HFFc6 (cell line): ENCODE data around the gene GRB14. TPM values are rescaled to one million over a fixed set of nuclear protein-coding genes. Genes with fewer than 3 reads are reported as not detected.

Experiments used
- DNase-seq: peaks from one replicate; pipeline ENCODE4 v3.0.0-alpha.2; 2018
- H3K27ac Mint-ChIP-seq: 2 replicates; pipeline ENCODE4 v1.8.0; 2020; ENCODE audit warnings: mild to moderate bottlenecking, mixed read lengths
- H3K27me3 Mint-ChIP-seq: 2 replicates; pipeline ENCODE4 v1.8.0; 2021; ENCODE audit warnings: mild to moderate bottlenecking, moderate library complexity, mixed read lengths; ENCODE audit not compliant: insufficient read depth
- H3K36me3 Mint-ChIP-seq: 2 replicates; pipeline ENCODE4 v1.8.0; 2021; ENCODE audit warnings: low read depth, mixed read lengths
- H3K4me1 Mint-ChIP-seq: 2 replicates; pipeline ENCODE4 v1.8.0; 2020; ENCODE audit warnings: low read depth, mixed read lengths
- H3K4me3 Mint-ChIP-seq: 2 replicates; pipeline ENCODE4 v1.8.0; 2020; ENCODE audit warnings: mild to moderate bottlenecking, moderate library complexity, mixed read lengths
- H3K9me3 Mint-ChIP-seq: 2 replicates; pipeline ENCODE4 v1.8.0; 2020; ENCODE audit warnings: mild to moderate bottlenecking, mixed read lengths
- total RNA-seq, 6 experiments: library from RNA; stranded (reverse); fragmentation: NEBNext Ultra II Directional; extraction: Animal tissue kit (Norgen Biotek cat#: 25700); gene quantifications; 2 replicates in 1 of 6; 3 replicates in 5 of 6; pipeline ENCODE4 v1.2.3, GENCODE V29; 2021
- TF ChIP-seq, protein P1 (sequence below): fragments of 200-600 bp; sonication (generic); IDR thresholded peaks from 2 replicates; pipeline ENCODE4 v1.5.0; 2021; ENCODE audit warnings: antibody characterized with exemption, mild to moderate bottlenecking

The GRB14 gene
- total RNA-seq, 6 experiments from 2014 or later: 0.19 TPM; not detected in 5

- no peak overlapping the region for H3K27ac Mint-ChIP-seq
- TF ChIP-seq, protein P1, sequence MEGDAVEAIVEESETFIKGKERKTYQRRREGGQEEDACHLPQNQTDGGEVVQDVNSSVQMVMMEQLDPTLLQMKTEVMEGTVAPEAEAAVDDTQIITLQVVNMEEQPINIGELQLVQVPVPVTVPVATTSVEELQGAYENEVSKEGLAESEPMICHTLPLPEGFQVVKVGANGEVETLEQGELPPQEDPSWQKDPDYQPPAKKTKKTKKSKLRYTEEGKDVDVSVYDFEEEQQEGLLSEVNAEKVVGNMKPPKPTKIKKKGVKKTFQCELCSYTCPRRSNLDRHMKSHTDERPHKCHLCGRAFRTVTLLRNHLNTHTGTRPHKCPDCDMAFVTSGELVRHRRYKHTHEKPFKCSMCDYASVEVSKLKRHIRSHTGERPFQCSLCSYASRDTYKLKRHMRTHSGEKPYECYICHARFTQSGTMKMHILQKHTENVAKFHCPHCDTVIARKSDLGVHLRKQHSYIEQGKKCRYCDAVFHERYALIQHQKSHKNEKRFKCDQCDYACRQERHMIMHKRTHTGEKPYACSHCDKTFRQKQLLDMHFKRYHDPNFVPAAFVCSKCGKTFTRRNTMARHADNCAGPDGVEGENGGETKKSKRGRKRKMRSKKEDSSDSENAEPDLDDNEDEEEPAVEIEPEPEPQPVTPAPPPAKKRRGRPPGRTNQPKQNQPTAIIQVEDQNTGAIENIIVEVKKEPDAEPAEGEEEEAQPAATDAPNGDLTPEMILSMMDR: no peak
- peaks cover 4% of the 10 kb centered on the region; the same call in 1 of the 2 replicates for H3K9me3 Mint-ChIP-seq
- no peak for DNase-seq
- no peaks in the 10 kb centered on the region for H3K4me1 Mint-ChIP-seq
- H3K36me3 Mint-ChIP-seq: no peaks in the 10 kb centered on the region
- H3K4me3 Mint-ChIP-seq: no peak overlapping the region
- no peaks in the 10 kb centered on the region; the same call in 1 of the 2 replicates for H3K27me3 Mint-ChIP-seq
Observed at GRCh38 chr2:164589522-164589921, 31.8 kb downstream of the GRB14 start.

DNA sequence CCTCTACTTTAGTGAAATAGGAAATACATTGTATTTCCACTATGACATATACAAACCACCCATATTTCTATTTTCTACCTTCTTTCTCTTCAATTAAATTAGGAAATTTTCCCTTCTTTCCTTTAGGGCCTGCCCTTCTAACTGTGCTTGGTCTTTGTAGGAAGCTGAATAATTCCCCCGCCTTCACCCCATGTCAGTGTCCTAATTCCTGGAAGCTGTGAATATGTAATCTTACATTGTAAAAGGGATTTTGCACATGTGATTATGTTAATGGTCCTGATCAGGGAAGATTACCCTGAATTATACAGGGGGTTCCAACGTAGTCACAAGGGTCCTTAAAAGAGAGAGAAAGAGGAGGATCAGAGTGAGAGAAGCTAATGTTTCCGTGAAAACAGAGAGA, 40.2 kb downstream of the GRB14 start:
- Mint-ChIP-seq H3K36me3 (no peaks in the 10 kb centered on the region), H3K27me3 (peaks cover 8% of the 10 kb centered on the region), H3K4me1 (no peaks in the 10 kb centered on the region)

GRCh38 chr2:164574931-164575330, 46.4 kb downstream of the GRB14 start:
- H3K27ac Mint-ChIP-seq: no peak overlapping the region
- H3K4me1 Mint-ChIP-seq: no peaks in the 10 kb centered on the region
- no peaks in the 10 kb centered on the region for H3K9me3 Mint-ChIP-seq
- H3K36me3 Mint-ChIP-seq: no peaks in the 10 kb centered on the region
- no peak for DNase-seq
- no peaks in the 10 kb centered on the region; the same call in none of the 2 replicates for H3K27me3 Mint-ChIP-seq
- no peak overlapping the region for H3K4me3 Mint-ChIP-seq
- TF ChIP-seq, protein P1: peak; percentile 19

More for the DNA sequence above, 40.2 kb downstream of the GRB14 start:
- Mint-ChIP-seq H3K4me3 (no peak overlapping the region), H3K27ac (no peak overlapping the region), H3K9me3 (no peaks in the 10 kb centered on the region)
- TF ChIP-seq, protein P1: no peak
- no peak for DNase-seq

GRCh38 chr2:164570475-164570874, 50.8 kb downstream of the GRB14 start:
- no peaks in the 10 kb centered on the region for H3K4me1 Mint-ChIP-seq
- TF ChIP-seq, protein P1: no peak
- H3K27me3 Mint-ChIP-seq: peaks cover 6% of the 10 kb centered on the region
- no peak overlapping the region for H3K27ac Mint-ChIP-seq
- H3K9me3 Mint-ChIP-seq: no peaks in the 10 kb centered on the region
- DNase-seq: no peak
- H3K4me3 Mint-ChIP-seq: no peak overlapping the region
- H3K36me3 Mint-ChIP-seq: no peaks in the 10 kb centered on the region

DNA sequence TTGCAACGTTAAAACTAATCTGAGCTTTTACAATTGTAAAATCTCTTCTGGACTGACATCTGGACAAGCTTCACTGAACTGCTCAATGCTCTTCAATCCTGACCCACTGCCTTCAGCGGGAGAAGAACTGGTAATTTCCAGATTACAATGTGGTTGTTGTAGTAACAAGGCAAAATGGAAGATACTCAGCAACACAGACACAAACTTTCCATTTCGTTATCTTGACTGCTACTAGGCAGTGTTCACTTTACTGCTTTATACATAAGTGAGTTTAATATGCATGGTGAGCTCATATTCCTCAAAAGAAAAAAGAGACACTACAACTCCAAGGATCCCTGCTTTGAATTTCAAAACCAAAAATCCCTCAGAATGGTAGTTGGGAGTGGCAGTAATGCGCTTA, 51.9 kb downstream of the GRB14 start:
- TF ChIP-seq, protein P1: no peak
- H3K36me3 Mint-ChIP-seq: no peaks in the 10 kb centered on the region
- H3K9me3 Mint-ChIP-seq: no peaks in the 10 kb centered on the region
- H3K4me3 Mint-ChIP-seq: no peak overlapping the region
- no peaks in the 10 kb centered on the region for H3K4me1 Mint-ChIP-seq
- H3K27ac Mint-ChIP-seq: no peak overlapping the region
- DNase-seq: no peak
- H3K27me3 Mint-ChIP-seq: peaks cover 6% of the 10 kb centered on the region

DNA sequence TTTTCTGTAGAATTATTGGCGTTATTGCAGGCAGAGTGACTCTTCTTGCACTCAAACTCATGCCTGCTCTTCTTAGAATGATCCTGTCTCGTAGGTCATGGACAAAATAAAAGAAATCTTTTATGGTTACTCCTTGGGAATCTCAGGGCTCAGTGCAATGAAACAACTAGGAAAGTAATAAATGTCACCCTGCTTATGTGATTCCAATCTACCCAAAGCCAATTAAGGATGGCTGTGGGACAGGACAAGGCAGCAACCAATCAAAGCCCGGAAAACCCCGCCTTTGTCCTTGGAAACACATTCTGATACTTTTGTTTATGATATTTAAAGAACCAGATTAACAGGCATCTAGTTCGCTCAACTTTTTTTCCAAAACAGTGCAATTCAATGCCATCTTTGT, 53.0 kb downstream of the GRB14 start:
- Mint-ChIP-seq H3K27me3 (peaks cover 6% of the 10 kb centered on the region), H3K36me3 (no peaks in the 10 kb centered on the region), H3K4me3 (no peak overlapping the region), H3K4me1 (no peaks in the 10 kb centered on the region; the same call in 1 of the 2 replicates), H3K9me3 (no peaks in the 10 kb centered on the region), H3K27ac (no peak overlapping the region)
- TF ChIP-seq, protein P1: no peak
- no peak for DNase-seq
